ENCODE results near the gene C14orf119.

- TF ChIP-seq CTCF (IDR thresholded peaks at IDR 0.05 in 8 of 11, conservative IDR thresholded peaks at IDR 0.05 in 3 of 11) = no peak
- no peak for TF ChIP-seq POLR2A (IDR thresholded peaks at IDR 0.05)
These were observed 8.7 kb upstream of the C14orf119 start for GRCh38 chr14:23086565-23086964.
